ENCODE measurements around the gene NDN.
"Not testable (repeated sequence)": the region's sequence is repeated elsewhere in the genome, so short reads cannot be mapped to it uniquely, and the experiment has no call there.

Gene NDN, protein sequence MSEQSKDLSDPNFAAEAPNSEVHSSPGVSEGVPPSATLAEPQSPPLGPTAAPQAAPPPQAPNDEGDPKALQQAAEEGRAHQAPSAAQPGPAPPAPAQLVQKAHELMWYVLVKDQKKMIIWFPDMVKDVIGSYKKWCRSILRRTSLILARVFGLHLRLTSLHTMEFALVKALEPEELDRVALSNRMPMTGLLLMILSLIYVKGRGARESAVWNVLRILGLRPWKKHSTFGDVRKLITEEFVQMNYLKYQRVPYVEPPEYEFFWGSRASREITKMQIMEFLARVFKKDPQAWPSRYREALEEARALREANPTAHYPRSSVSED

DNA sequence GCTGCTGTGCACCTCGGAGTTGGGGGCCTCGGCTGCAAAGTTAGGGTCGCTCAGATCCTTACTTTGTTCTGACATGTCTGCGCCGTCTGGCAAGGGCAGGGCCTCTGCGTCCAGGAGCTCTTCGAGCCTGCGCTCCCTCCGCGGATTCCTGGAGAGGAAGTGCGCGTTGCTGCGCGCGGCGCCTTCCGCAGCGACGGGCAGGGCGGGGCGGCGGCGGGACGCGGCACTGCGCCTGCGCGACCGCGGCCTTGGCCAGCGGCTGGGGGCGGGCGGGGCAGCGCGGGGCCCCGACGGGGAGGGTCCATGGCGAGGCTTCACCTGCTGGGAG lies at the start of gene NDN:
TSS of gene NDN (minus strand) at position 163 of the 328 bp plus-strand sequence. CDS start at position 75, 88 bp downstream.
- DNase-seq, result peak; percentile 3 to 14

DNA sequence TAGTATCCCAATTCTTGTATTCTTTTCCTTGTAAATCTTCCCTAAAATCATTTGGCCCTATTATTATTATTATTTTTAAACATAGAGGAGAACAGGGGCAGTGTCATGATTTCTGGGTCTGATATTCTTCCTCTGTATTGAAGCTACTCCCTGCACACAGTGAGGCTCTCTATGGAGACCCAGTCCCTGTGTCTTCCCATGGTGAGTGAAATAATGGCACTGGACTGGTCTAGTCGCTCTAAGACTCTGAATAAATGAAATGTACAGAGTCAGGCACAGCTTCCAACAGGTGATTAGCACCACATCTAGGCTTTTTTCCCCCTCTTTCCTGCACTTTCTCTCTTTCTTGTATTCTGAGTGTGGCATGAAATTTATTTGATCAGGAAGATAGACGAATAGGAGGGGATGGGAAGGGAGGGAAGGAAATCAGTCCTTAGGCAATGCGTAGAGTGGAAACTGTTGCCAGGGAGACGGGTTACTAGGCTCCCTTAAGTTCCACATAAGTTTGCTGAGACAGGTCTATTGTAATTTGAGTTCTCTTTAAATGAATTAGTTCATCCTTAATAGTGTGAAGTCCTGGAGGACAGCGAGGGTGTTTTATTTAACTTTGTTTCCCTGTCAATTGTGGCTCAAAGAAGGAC lies 49.0 kb upstream of the NDN start:
- DNase-seq, result no peak

DNA sequence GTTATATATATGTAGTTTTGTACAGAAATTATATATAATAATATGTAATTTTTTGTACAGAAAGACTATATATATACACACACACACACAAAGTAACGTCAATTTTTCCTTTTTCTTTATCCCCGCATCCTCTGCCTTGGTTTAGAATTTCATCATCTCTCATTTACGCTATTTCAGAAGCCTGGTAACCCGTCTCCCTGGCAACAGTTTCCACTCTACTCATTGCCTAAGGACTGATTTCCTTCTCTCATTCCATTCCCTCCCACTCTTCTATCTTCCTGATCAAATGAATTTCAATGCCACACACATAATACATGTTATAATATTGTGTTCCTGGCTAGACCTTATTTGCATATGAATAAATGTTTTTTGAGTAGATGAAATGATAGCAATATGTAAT lies 47.8 kb upstream of the NDN start:
- DNase-seq, result peak in 1 of 2 donors; percentile 8

DNA sequence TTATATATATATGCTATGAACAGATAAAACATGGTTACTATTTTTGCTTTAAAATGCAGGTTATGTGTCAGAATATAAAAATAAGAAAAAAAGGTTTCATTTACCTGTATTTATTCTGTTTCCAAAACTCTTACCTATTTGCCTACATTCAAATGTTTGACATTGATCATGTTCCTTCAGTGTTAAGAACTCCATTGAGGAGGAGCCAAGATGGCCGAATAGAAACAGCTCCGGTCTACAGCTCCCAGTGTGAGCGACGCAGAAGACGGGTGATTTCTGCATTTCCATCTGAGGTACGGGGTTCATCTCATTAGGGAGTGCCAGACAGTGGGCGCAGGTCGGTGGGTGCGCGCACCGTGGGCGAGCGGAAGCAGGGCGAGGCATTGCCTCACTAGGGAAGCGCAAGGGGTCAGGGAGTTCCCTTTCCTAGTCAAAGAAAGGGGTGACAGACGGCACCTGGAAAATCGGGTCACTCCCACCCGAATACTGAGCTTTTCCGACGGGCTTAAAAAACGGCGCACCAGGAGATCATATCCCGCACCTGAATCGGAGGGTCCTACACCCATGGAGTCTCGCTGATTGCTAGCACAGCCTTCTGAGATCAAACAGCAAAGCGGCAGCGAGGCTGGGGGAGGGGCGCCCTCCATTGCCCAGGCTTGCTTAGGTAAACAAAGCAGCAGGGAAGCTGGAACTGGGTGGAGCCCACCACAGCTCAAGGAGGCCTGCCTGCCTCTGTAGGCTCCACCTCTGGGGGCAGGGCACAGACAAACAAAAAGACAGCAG lies 27.0 kb upstream of the NDN start:
- DNase-seq, result not testable (repeated sequence)

DNA sequence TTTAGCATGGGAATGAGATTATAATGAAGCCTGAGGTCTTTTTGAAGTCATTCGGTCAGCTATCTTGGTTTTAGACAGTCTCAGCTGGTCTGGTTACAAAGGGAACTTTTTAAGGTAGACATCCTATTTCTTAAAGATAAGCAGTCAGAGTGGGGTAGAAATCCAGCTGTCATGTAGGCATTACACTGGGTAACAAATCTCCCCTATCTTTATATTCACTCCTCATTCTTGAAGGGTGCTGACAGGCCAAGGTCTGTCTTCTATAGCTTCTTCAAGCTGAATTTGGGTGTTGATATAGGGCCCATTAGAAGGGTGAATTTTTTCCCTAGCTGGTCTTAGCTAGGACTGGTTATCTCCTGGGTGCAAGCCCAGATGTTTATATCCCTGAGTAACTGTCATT lies 21.2 kb upstream of the NDN start:
- DNase-seq, result no peak

DNA sequence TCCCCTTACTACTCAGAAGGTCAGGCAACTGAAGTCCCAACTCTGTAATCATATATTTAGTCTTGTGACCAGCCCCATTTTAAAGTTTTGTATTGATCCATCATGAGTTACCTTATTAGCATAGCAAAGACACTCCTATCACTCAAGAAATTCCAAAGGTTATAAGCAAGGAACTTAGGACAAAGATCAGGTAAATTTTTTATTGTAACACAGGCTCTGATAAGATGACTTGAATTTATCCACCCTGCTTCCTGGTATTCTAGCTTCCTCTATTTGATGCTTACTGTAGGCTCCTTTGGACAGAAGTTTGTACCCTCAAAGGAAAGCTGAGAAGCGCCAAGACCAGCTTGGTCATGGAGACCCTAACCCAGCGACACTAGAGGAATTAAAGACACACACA lies 8.2 kb upstream of the NDN start:
- no peak for DNase-seq

DNA sequence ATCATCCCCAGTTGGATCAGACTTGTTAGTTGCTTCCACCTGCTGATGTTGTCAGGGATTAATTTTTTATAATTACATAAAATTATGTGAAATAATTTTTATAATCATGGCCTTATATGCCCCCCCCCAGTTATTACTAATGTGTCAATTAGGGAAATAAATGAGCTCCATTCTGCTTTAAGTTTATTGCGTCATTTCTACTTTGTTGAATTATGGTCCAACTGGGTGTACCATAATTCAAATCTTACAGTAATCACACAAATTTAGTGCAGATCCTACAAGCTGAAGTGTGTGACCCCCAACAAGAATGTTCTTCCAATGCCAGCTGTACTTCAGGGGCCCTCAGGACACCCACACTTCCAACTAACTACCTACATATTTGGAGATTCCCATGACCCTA lies 7.5 kb upstream of the NDN start:
- DNase-seq, result no peak

DNA sequence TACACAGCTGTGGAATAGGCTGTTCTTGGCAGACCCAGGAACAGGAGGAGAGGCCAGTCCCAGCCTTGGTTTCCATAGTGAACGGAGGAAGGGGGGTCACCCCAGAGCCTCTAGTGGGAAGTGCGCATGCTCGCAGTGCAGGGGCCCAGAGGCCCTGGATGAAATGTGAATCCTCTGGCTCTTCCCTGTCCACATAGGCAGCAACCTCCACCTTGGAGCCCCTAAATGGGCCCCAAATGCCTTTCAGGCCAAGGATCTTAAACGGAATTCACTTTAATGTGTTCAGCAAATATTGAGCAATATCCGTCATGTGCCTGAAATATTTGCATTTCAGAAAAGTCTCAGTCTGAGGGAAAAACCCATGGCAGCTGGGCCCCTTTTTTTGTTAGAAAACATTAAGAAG lies 3.3 kb upstream of the NDN start:
- DNase-seq, result peak; percentile 42 to 54

DNA sequence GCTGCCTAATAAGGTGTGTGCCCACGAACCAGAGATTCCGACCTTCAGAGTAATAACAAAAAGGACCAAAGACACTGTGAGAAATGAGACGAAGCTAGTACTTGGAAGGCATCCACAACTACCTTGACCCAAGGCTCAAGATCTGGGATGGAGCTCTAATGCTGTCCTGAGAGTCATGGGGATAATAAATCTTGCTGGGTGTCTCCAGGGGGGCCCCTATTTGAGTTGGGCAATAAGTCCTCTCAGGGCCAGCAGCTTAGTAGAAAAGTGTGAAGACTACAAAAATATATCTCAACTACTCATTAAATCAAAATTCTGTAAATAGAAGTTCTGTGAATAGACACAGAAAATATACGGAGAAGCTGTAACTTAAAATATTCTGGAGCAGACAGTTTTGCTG lies 2.9 kb upstream of the NDN start:
- DNase-seq, result no peak

DNA sequence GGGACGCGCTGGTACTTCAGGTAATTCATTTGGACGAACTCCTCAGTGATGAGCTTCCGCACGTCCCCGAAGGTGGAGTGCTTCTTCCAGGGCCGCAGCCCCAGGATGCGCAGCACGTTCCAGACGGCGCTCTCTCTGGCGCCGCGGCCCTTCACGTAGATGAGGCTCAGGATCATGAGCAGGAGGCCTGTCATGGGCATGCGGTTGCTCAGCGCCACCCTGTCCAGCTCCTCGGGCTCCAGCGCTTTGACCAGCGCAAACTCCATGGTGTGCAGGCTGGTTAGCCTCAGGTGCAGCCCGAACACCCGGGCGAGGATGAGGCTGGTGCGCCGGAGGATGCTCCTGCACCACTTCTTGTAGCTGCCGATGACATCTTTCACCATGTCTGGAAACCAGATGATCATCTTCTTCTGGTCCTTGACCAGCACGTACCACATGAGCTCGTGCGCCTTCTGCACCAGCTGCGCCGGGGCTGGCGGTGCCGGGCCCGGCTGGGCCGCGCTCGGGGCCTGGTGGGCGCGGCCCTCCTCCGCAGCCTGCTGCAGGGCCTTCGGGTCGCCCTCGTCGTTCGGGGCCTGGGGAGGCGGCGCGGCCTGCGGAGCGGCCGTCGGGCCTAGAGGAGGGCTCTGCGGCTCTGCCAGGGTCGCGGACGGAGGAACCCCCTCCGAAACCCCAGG lies 501 bp downstream of the NDN start:
- no peak for DNase-seq

DNA sequence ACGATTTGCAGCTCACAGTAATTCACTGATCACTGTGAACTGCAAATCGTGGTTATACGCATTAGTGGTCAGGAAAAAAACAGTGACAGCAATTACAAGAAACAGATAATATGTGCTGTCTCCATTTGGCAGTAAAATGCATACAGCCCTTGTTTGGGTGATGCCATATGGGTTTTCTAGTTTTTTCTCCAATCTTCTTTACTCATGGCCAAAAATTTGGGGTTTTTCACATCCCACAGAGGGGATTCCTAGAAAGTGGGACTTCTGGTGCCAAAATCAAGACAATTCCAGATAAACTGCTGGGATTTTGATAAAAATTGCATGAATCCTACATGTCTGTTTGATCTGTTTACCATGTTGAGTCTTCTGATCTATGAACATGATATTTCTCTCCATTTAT lies 15.6 kb downstream of the NDN start:
- no peak for DNase-seq

DNA sequence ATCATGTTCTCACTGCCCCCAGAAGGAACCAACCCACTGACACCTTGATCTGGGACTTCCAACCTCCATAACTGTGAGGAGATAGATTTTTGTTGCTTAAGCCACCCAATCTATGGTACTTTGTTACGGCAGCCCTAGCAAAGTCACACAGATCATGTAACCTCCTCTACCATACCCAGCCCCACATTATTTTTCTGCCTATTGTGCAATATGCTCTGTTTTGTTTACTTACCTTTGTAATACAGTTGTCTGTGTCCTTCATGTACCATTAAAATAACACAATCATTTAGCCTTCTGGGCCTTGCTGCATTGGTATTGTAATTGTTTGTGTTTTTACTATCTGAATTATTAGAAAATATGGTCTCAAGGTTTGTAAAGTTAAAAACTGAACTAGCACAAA lies 16.1 kb downstream of the NDN start:
- DNase-seq, result no peak

DNA sequence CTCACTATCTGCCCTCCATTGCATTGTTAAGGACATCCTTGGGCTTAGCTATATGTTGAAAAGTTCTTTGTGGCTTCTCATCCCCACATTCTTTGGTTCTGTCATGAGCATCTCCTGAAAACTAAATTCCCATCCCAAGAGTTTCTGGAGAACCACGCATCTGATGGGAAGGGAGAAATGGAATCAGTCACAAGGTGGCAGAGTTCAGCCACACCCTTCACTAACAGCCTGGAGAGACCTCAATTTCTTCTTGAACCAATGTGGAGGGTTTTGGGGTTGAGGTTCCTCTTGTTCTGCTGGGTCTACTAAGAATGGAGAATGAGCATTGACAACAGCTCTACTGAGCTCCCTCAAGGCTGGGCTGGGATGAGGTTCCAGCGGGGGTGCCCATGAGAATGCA lies 23.9 kb downstream of the NDN start:
- DNase-seq, result no peak

DNA sequence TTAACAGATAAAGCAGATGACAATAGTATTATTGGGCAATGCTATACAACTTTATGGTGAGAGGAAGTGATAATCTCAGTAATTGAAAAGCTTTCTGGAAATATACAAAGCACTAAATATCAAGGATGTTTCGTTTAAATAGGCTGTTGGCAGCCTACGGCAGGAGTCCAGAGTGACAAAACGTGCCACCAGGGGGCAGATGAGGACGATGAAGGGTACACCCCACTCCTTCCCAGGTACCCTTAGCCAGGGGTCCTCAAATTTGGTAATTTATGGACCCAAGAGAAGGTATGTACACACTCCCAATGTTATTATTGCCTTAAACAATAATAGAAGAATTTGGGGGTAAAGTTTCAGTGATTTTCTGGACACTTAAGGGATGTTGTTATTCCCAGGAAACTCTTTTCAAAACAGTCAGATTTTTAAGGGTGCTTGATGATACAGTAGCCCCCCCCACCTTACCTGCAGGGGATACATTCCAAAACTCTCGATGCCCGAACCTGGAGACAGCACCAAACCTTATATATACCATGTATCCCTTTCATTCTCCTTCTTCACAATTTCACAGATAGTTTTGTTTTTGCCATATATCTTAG lies 38.1 kb downstream of the NDN start:
- DNase-seq, result no peak

DNA sequence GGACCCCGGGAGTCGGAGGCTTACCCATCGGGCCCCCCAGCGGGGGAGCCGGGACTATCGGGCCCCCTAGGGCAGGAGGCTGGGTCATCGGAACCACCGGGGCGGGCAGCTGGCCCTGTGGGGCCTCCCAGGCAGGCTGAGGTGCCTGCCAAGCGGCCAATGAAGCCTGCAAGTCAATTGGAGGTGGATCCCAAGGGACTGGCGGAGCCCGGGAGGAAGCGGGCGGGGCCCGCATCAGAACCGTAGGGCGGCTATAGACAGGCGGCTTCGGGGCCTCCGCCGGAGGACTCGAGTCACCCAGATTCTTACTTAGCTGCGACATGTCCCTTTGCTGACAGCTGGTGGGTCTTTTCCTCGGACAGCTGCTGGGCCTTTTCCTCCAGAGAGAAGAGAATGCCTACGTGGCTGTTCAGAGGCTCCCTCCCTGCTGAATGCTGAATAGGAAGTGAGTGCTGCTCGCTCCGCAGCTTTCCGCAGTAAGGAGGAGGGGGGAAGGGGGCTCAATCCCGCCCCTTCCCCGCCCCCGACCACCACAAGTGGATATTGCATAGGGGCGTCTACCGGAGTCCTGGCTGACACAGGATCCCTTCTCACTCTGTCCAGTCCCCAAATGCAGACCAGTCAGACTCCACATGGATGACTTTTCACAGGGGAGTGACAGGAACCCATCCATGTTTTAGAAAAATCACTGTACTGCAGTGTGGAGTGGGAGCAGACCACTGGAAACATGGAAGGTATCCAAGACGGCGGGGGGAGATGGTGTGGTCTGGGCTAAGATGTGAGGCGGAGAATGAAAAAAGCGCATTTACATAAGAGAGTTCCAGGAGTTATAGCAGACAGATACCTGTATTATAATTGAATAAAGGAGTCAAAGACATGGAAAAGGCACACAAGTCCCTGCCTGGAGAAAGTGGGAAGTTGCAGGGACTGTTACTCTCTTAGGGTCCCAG lies 39.4 kb downstream of the NDN start, which contains the start of gene MAGEL2:
TSS of gene MAGEL2 (minus strand) at position 447 of the 950 bp plus-strand sequence. CDS start at position 322, 125 bp downstream.
- peak in 1 of 2 donors; percentile 6 for DNase-seq

DNA sequence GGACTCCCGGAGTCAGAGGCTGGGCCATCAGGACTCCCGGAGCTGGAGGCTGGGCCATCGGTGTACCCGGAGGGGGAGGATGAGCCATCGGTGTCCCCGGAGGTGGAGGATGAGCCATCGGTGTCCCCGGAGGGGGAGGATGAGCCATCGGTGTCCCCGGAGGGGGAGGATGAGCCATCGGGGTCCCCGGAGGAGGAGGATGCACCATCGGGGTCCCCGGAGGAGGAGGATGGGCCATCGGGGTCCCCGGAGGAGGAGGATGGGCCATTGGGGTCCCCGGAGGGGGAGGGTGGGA lies 40.2 kb downstream of the NDN start:
- DNase-seq, result no peak

DNA sequence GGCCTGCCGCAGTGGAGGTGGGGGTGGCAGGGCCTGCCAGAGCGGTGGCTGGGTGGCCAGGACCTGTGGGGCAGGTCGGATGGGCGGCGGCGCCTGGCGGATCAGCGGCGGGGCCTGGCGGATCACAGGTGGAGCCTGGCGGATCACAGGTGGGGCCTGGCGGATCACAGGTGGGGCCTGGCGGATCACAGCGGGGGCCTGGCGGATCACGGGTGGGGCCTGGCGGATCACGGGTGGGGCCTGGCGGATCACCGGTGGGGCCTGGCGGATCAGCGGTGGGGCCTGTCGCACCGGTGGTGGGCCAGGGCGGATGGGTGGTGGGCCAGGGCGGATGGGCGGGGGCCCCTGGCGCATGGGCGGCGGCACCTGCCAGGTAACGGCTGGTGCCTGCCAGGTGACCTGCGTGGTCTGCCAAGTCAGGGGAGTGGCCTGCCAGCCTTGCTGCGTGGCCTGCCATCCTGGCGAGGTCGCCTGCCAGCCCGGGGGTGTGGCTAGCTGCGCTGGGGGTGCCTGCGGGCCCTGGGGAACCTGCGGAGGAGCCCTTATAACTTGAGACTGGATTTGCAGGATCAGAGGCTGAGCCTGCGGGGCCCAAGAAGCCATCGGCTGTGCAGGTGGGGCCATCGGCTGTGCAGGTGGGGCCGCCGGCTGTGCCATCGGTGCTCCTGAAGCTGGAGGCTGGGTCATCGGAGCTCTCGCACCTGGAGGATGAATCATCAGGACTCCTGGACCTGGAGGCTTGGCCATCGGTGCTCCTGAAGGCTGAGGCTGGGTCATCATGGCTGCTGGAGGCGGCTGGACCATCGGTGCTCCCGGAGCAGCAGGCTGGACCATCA lies 40.7 kb downstream of the NDN start:
- DNase-seq, result no peak

DNA sequence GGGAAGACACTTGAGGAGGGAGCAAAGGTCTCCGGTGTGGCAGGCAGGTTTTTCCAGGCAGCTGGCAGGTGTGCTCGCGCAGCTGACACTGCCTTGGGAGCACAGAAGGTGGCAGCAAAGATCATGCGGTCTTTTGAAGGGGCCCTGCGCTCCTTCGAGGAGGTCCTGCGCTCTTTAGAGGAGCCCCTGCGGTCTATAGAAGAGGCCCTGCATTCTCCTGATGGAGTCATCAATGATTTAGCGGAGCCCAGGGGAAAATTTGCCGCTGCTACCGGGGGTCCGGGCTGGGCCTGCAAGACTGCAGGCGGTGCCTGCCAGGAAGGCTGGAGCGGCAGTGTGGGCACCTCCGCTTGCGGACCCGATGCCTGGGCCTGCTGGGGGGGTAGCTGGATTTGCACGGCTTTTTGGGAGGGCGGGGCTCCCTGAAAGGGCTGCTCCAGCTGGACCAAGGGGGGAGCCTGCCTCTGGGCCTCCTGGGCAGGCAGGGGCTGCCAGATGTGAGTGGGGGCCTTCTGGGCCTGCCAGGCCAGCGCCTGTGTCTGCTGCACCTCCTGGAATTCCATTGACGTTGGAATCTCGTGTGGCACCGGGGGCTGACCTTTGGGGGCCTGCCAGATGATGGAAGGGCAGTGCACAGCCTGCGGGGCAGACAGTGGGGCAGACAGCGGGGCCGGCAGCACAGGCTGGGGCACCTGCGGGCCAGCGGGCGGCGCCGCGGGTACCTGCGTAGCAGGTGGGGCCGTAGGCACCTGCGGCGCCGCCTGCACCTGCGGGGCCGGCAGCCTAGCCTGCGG lies 41.5 kb downstream of the NDN start:
- DNase-seq, result no peak

DNA sequence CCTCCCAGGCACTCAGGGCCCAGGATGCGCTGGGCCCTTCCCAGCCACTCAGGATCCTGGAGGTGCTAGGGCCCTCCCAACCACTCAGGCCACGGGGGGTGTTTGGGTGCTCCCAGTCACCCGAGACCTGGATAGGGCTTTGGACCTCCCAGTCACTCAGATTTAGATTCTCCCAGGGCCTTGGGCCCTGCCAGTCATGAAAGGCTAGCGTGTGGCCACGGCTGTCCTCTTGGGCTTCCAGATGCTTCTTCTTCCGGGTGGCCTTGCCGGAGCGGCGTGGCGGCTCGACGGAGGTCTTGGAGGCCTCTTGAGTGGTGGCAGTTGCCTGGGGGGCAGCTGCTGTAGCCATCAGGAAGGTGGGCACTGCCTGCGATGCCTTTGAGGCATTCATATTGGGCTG lies 42.3 kb downstream of the NDN start:
- no peak for DNase-seq

DNA sequence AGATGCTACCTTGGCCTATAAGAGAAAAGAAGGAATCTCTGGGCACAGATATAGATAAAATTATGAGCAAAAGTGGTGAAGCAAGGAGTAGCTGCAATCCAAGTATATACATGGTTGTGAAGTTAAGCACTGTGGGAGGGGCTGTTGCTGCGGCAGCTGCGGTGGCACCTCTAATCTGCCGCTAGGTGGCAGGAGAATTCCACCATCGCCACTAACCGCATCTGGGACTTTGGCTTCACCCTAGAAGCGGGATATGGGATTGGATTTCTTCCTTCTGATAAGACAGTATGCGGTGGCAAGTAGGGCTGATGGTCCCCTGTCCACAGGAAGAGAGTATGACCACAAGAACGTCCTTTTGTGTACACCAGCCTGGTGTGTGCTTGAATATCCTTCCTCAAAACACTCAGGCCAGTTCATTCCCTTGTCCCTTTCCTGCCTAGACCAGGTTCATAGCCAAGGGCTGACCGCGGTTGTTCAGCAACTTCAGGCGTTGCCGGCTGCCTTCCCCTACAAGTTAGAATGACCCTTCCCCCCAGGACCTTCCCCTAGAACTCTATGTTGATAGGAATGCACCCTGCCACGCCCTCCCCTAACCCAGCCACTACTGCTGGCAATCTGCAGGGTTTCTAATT lies 44.6 kb downstream of the NDN start:
- DNase-seq, result peak; percentile 48 to 50

All from hippocampal formation (tissue), 2 donors.